OCI-LY1 (cell line): Measurements from ENCODE around the gene KCNC4.

ENCODE experiments used
- H2AFZ ChIP-seq: fragments of 200-600 bp; sonication (generic), shearing (Covaris generic); 2 replicates; pipeline ENCODE4 v1.6.0; 2014; ENCODE audit warnings: antibody characterized with exemption, mild to moderate bottlenecking, low read length
- H3F3A ChIP-seq: fragments of 200-600 bp; sonication (generic), shearing (Covaris generic); 2 replicates; pipeline ENCODE4 v1.6.0; 2014; ENCODE audit warnings: mild to moderate bottlenecking, antibody characterized with exemption, low read length, moderate library complexity; ENCODE audit not compliant: insufficient read depth
- H3K27ac ChIP-seq: fragments of 200-600 bp; sonication (generic); 2 replicates; pipeline ENCODE4 v1.5.1; 2014; ENCODE audit warnings: low read length, mixed run types, mild to moderate bottlenecking, low read depth; ENCODE audit not compliant: poor library complexity, severe bottlenecking
- H3K27me3 ChIP-seq: fragments of 200-600 bp; sonication (generic); 2 replicates; pipeline ENCODE4 v1.6.0; 2014; ENCODE audit warnings: antibody characterized with exemption, mild to moderate bottlenecking, low read length, moderate library complexity; ENCODE audit not compliant: insufficient read depth
- H3K36me3 ChIP-seq: fragments of 200-600 bp; sonication (generic); 2 replicates; pipeline ENCODE4 v1.6.1; 2014; ENCODE audit warnings: mild to moderate bottlenecking, antibody characterized with exemption, low read length, moderate library complexity, mixed read lengths; ENCODE audit not compliant: insufficient read depth
- H3K4me1 ChIP-seq: fragments of 200-600 bp; sonication (generic); 2 replicates; pipeline ENCODE4 v1.5.1; 2014; ENCODE audit warnings: mild to moderate bottlenecking, low read length, moderate library complexity; ENCODE audit not compliant: insufficient read depth, severe bottlenecking
- H3K4me2 ChIP-seq: fragments of 200-600 bp; sonication (generic), shearing (Covaris generic); 2 replicates; pipeline ENCODE4 v1.6.1; 2014; ENCODE audit warnings: low read length
- H3K4me3 ChIP-seq: fragments of 200-600 bp; sonication (generic); 2 replicates; pipeline ENCODE4 v1.5.1; 2014; ENCODE audit warnings: low read length, low read depth, mild to moderate bottlenecking, mixed read lengths; ENCODE audit not compliant: poor library complexity, severe bottlenecking
- H3K79me2 ChIP-seq: fragments of 200-600 bp; shearing (Covaris generic); 2 replicates; pipeline ENCODE4 v1.6.1; 2016; ENCODE audit warnings: mixed run types, low read length, mixed read lengths; ENCODE audit not compliant: insufficient read depth
- H3K9ac ChIP-seq: fragments of 200-600 bp; sonication (generic), shearing (Covaris generic); 2 replicates; pipeline ENCODE4 v1.6.1; 2014; ENCODE audit warnings: mild to moderate bottlenecking, low read length, mixed read lengths
- H3K9me2 ChIP-seq: fragments of 200-600 bp; sonication (generic), shearing (Covaris generic); 2 replicates; pipeline ENCODE4 v1.6.1; 2014; ENCODE audit warnings: low read depth, mild to moderate bottlenecking, low read length, mixed read lengths
- H3K9me3 ChIP-seq: fragments of 200-600 bp; shearing (Covaris generic); 2 replicates; pipeline ENCODE4 v1.6.1; 2014; ENCODE audit warnings: low read length, mixed read lengths
- H4K20me1 ChIP-seq: fragments of 200-600 bp; sonication (generic), shearing (Covaris generic); 2 replicates; pipeline ENCODE4 v1.6.0; 2016; ENCODE audit warnings: mild to moderate bottlenecking, low read length; ENCODE audit not compliant: insufficient read depth
- EZH2 ChIP-seq: fragments of 200-600 bp; sonication (generic), shearing (Covaris generic); IDR thresholded peaks from 2 replicates; pipeline ENCODE4 v1.8.0; 2017; ENCODE audit warnings: borderline replicate concordance, mixed run types, mild to moderate bottlenecking, antibody characterized with exemption, low read length, moderate library complexity, mixed read lengths
- TF ChIP-seq, protein P1 (sequence below): fragments of 200-600 bp; sonication (generic), shearing (Covaris generic); IDR thresholded peaks from 2 replicates; pipeline ENCODE4 v1.5.1; 2017; ENCODE audit warnings: mild to moderate bottlenecking, antibody characterized with exemption, low read length, moderate library complexity, mixed read lengths

The KCNC4 gene

DNA sequence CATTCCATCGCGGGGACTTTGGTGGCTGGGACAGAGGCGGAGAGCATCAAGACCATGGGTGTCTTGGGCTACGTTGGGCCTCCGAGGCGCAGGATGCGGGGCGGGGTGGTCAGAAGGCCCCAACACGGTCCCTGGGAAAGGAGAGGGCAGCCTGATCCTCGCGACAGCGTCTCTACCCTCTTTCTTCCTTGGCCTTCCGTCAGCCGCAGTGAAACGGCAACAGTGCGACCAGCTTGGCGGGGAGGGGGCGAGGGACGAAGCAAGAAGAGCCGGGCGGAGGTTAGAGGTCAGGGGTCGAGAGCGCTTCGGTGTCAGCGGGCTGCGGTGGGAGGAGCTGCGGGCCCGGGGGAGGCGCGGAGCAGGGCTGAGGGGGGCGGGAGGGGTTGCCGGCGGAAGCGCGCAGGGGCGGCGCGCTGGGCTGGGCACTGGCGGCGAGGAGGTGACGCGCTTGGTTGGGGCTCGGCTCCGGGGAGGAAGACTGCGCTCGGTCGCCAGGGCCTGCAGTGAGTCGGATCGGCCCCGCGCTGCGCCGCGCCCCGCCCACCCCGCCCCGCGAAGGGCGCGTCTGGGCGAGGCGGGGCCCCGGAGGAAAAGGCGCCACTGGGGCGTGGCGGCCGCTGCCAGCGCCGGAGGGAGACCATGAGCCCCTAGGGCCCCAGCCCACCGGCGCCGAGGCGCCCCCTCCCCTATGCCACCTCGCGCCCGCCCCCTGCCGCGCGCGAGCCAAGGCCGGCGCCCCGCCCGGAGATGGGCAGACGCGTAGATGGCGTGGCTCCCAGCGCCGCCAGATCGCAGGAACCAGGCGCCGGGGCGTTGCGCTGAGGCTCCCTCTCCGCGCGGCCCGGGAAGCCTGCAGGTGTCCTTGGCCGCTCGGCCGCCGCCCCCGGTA, at the start of gene KCNC4:
Gene KCNC4, plus strand, starts transcription at position 600 of the 889 bp plus-strand sequence. CDS start 1,186 bp downstream, outside the sequence.
- Histone ChIP-seq H3K4me2 (peak within 1 kb of the TSS; percentile 83), H3K9me3 (no peaks in the 10 kb centered on the region), H2AFZ (0 out of 2 replicates have a peak within 1 kb of the TSS, but pooled peaks have one; percentile 4), H3K9ac (peak within 1 kb of the TSS; percentile 70), H3K36me3 (no peaks in the 10 kb centered on the region), H3K79me2 (no peaks in the 10 kb centered on the region), H3K27ac (no peak within 1 kb of the TSS), H3K27me3 (peaks cover 16% of the 10 kb centered on the region; the same call in 1 of the 2 replicates), H4K20me1 (no peaks in the 10 kb centered on the region), H3K4me1 (peaks cover 22% of the 10 kb centered on the region), H3K4me3 (peak within 1 kb of the TSS; percentile 66), H3F3A (no peaks in the 10 kb centered on the region), H3K9me2 (no peaks in the 10 kb centered on the region)
- no peak for TF ChIP-seq EZH2
- TF ChIP-seq, protein P1, sequence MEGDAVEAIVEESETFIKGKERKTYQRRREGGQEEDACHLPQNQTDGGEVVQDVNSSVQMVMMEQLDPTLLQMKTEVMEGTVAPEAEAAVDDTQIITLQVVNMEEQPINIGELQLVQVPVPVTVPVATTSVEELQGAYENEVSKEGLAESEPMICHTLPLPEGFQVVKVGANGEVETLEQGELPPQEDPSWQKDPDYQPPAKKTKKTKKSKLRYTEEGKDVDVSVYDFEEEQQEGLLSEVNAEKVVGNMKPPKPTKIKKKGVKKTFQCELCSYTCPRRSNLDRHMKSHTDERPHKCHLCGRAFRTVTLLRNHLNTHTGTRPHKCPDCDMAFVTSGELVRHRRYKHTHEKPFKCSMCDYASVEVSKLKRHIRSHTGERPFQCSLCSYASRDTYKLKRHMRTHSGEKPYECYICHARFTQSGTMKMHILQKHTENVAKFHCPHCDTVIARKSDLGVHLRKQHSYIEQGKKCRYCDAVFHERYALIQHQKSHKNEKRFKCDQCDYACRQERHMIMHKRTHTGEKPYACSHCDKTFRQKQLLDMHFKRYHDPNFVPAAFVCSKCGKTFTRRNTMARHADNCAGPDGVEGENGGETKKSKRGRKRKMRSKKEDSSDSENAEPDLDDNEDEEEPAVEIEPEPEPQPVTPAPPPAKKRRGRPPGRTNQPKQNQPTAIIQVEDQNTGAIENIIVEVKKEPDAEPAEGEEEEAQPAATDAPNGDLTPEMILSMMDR = no peak

DNA sequence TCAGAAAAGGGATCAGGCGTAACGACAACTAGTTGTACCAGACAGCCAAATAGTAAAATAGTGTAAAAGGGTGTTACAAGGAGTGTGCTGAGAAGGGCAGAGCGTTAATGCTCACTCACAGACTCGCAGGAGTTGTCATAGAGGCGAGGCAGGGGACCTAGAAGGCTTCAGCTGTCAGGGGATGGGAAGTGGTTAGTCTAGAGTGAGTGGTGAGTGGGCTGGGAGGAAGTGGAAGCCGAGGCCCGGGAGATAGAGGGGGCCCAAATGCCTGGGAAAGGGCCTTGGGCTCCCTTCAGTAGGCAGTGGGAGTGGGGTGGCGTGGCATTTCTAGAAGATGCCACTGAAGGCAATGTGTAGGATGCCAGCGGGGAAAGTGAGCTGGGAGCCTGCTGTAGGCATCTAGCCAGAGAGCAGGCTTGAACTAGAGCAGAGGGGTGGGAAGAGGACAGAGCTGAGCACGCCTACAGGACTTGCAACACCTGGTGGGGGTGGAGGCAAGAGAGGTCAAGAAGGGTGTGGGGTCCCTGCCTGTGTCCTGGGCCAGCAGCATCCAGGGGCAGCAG, 49.5 kb upstream of the KCNC4 start:
- Histone ChIP-seq H3K36me3 (no peaks in the 10 kb centered on the region), H4K20me1 (no peaks in the 10 kb centered on the region), H3K4me3 (no peak overlapping the region), H2AFZ (no peak overlapping the region), H3F3A (no peaks in the 10 kb centered on the region), H3K4me1 (no peaks in the 10 kb centered on the region), H3K9me3 (no peaks in the 10 kb centered on the region), H3K9me2 (no peaks in the 10 kb centered on the region), H3K27ac (no peak overlapping the region), H3K79me2 (no peaks in the 10 kb centered on the region), H3K9ac (no peak overlapping the region), H3K4me2 (no peak overlapping the region), H3K27me3 (0 out of 2 replicates have a peak, but pooled peaks cover 5% of the 10 kb centered on the region)
- TF ChIP-seq, protein P1 = no peak
- no peak for TF ChIP-seq EZH2

DNA sequence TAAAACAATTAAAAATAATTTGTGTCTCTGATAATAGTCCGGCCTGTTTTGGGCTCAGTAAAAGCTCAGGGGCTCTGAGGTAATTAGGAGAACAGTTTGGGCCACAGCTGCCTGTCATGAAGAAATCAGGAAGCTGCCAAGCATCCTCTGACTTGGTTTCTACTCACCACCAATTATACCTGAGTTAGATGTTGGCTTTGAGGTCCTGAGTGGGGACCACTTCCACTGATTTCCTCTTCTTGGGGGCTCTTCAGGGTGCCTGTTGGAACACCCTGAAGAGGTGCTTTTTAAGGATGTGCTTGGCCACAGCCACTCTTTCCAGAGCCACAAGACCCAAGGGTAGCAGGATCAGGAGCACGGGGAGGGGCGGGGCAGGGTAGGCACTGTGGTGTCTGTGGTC, 48.9 kb upstream of the KCNC4 start:
- H3K4me2 ChIP-seq = no peak overlapping the region
- no peak overlapping the region for H3K9ac ChIP-seq
- no peaks in the 10 kb centered on the region for H3K4me1 ChIP-seq
- H2AFZ ChIP-seq = no peak overlapping the region
- H4K20me1 ChIP-seq = no peaks in the 10 kb centered on the region
- H3F3A ChIP-seq = no peaks in the 10 kb centered on the region
- H3K4me3 ChIP-seq = no peak overlapping the region
- 0 out of 2 replicates have a peak, but pooled peaks cover 5% of the 10 kb centered on the region for H3K27me3 ChIP-seq
- no peaks in the 10 kb centered on the region for H3K79me2 ChIP-seq
- H3K9me3 ChIP-seq = no peaks in the 10 kb centered on the region
- H3K9me2 ChIP-seq = no peaks in the 10 kb centered on the region
- H3K36me3 ChIP-seq = no peaks in the 10 kb centered on the region
- TF ChIP-seq EZH2 = no peak
- TF ChIP-seq, protein P1 = no peak
- H3K27ac ChIP-seq = no peak overlapping the region
